Gastrocnemius medialis (tissue), 4 donors: ENCODE measurements around the gene CLDN6. TPM values are rescaled to one million over a fixed set of nuclear protein-coding genes. Genes with fewer than 3 reads are reported as not detected.

Source experiments
- ATAC-seq, 2 donors: fragments of 150-250 bp; one replicate each; pipeline ENCODE4 v1.9.1; 2016
- DNase-seq, 2 donors: peaks; one replicate each; pipeline ENCODE4 v3.0.0-alpha.2; 2019
- H3K27ac ChIP-seq, 4 donors: fragments of 200-600 bp; sonication (generic); 1 replicate in 1 of 4; 2 replicates in 3 of 4; pipeline ENCODE4 v1.5.1; 2016 to 2018; ENCODE audit warnings: mild to moderate bottlenecking in 2 of 4, moderate library complexity in 1 of 4
- H3K27me3 ChIP-seq, 3 donors: fragments of 200-600 bp; sonication (generic) in 2 of 3; 1 replicate in 1 of 3; 2 replicates in 2 of 3; pipeline versions ENCODE4 v1.5.1 to v1.6.0; 2016 to 2019; ENCODE audit warnings: mild to moderate bottlenecking in 1 of 3, moderate library complexity in 1 of 3
- H3K36me3 ChIP-seq, 2 donors: fragments of 200-600 bp; sonication (generic) in 1 of 2; one replicate each; pipeline ENCODE4 v1.5.1; 2017 to 2018
- H3K4me1 ChIP-seq, 2 donors: fragments of 200-600 bp; sonication (generic) in 1 of 2; one replicate each; pipeline ENCODE4 v1.5.1; 2016 to 2017; ENCODE audit warnings: mild to moderate bottlenecking in 2 of 2
- H3K4me3 ChIP-seq, 4 donors: fragments of 200-600 bp; sonication (generic) in 3 of 4; 1 replicate in 1 of 4; 2 replicates in 3 of 4; pipeline ENCODE4 v1.5.1; 2016 to 2019; ENCODE audit warnings: mild to moderate bottlenecking in 2 of 4
- H3K9me3 ChIP-seq, 3 donors: fragments of 200-600 bp; sonication (generic) in 2 of 3; 1 replicate in 1 of 3; 2 replicates in 2 of 3; pipeline ENCODE4 v1.5.1; 2016 to 2019
- POLR2A ChIP-seq, 2 donors: fragments of 450-650 bp; IDR thresholded peaks; one replicate each; pipeline ENCODE4 v1.6.1; 2017; ENCODE audit warnings: antibody characterized with exemption in 2 of 2, mild to moderate bottlenecking in 2 of 2, moderate library complexity in 2 of 2
- in situ Hi-C, 4 donors: fragments of 200-750 bp; cut with MboI; loops; one replicate each; pipeline versions ENCODE4 v1.15.0 to v1.8.0; 2017; ENCODE audit warnings: low sequenced_read_pairs in 4 of 4
- intact Hi-C: fragments of 100-400 bp; cut with DNase I; formaldehyde crosslinking; loops from one replicate; pipeline ENCODE4 v1.15.1; 2023; ENCODE audit warnings: low total_unique reads
- total RNA-seq, 4 donors: library from RNA; depleted of rRNA; stranded (reverse); fragments of >200 nt; gene quantifications; one replicate each; pipeline versions ENCODE4 v1.1.0 to v1.2.3, GENCODE V29; 2016
- TF ChIP-seq, protein P1 (sequence below), 5 experiments: fragments of 450-650 bp in 3 of 5; fragments of 200-600 bp in 2 of 5; sonication (generic) in 2 of 5; IDR thresholded peaks in 4 of 5; conservative IDR thresholded peaks in 1 of 5; 1 replicate in 4 of 5; 2 replicates in 1 of 5; pipeline ENCODE4 v1.5.1; 2016 to 2019; ENCODE audit warnings: antibody characterized with exemption in 5 of 5, mild to moderate bottlenecking in 3 of 5, moderate library complexity in 3 of 5

CLDN6 gene
- total RNA-seq, 4 donors from 2014 or later: 0.55 TPM; not detected in 3

DNA sequence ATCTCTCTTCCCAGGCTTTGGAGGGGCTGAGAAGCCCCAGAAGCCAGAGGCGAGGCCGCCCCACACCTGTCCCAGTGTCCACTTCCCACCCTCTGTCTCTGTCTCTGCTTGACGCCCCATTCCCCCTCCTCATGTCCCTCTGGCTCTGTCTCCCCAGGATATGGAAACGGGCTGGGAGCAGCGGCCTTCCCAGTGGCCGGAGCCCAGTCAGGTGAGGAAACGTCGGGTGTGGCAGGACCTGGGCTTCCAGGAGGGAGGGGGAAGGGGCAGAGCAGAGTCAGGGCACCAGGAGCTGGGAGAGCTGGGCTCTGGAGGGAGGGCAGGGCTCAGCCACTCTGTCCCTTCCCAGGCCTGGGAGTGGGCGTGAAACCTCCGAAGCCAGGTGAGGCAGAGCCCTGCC is 27.1 kb downstream of the CLDN6 start:
- no peaks in the 10 kb centered on the region for H3K27me3 ChIP-seq
- H3K9me3 ChIP-seq: no peaks in the 10 kb centered on the region
- H3K4me1 ChIP-seq: peaks cover 2 to 9% of the 10 kb centered on the region in 2 donors
- ATAC-seq (no peak), DNase-seq (no peak)
- no peak overlapping the region for H3K4me3 ChIP-seq
- H3K36me3 ChIP-seq: no peaks in the 10 kb centered on the region
- TF ChIP-seq POLR2A (IDR thresholded peaks at IDR 0.05): no peak
- TF ChIP-seq, protein P1, sequence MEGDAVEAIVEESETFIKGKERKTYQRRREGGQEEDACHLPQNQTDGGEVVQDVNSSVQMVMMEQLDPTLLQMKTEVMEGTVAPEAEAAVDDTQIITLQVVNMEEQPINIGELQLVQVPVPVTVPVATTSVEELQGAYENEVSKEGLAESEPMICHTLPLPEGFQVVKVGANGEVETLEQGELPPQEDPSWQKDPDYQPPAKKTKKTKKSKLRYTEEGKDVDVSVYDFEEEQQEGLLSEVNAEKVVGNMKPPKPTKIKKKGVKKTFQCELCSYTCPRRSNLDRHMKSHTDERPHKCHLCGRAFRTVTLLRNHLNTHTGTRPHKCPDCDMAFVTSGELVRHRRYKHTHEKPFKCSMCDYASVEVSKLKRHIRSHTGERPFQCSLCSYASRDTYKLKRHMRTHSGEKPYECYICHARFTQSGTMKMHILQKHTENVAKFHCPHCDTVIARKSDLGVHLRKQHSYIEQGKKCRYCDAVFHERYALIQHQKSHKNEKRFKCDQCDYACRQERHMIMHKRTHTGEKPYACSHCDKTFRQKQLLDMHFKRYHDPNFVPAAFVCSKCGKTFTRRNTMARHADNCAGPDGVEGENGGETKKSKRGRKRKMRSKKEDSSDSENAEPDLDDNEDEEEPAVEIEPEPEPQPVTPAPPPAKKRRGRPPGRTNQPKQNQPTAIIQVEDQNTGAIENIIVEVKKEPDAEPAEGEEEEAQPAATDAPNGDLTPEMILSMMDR (IDR thresholded peaks at IDR 0.05 in 4 of 5, conservative IDR thresholded peaks at IDR 0.05 in 1 of 5): no peak
- H3K27ac ChIP-seq: no peak overlapping the region
- in situ Hi-C loops: no loop called here
- intact Hi-C loops: no loop called here

DNA sequence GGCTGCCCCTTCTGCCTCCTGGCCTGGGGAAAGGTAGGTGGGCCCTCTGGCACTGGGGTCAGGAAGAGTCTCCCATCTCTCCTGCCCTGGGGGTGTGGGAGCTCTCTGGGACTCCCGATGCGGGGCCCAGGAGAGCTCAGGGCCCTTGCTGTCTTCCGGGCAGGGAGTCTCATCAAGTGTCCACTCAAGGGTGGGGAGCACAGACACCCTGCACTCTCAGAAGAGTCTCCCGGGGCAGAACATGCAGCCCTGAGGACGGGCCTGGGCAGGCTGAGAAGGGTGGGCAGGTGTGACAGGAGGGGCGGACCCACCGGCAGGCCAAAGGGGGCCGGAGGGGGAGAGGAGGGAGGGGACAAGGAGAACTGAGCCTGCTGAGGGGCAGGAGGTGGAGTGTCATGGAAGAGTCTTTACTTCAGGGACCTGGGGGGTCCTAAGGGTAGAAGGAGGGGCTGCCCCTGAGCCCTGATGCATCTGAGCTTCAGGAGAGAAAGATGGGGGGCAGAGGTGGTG is 29.3 kb downstream of the CLDN6 start:
- H3K36me3 ChIP-seq: no peaks in the 10 kb centered on the region
- no peaks in the 10 kb centered on the region for H3K9me3 ChIP-seq

DNA sequence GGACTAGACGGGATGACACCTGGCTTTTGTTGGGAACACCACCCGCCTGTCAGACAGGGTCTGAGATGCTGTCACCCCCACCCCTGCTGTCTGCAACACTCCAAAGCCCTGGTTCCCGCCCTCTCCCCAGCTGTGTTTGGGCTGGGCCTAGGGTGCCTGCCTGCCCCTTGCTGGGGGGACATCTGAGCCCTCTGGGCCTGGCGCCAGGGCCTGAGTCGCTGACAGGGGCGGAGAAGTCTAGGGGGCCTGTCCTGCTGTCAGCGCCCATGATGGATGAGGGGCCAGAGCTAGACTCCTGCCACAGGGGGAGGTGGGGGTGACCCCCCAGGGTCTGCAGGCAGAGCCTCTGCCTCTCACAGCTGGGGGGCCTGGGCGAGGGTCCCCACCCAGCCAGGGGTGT is 30.1 kb downstream of the CLDN6 start:
- Histone ChIP-seq H3K27me3 (no peaks in the 10 kb centered on the region), H3K4me3 (no peak overlapping the region), H3K27ac (no peak overlapping the region), H3K4me1 (peaks cover 20 to 23% of the 10 kb centered on the region in 2 donors), H3K36me3 (no peaks in the 10 kb centered on the region), H3K9me3 (no peaks in the 10 kb centered on the region)
- DNase-seq (no peak), ATAC-seq (no peak)
- TF ChIP-seq, protein P1 (IDR thresholded peaks at IDR 0.05 in 4 of 5, conservative IDR thresholded peaks at IDR 0.05 in 1 of 5): no peak
- no peak for TF ChIP-seq POLR2A (IDR thresholded peaks at IDR 0.05)
- intact Hi-C loops: no loop called here
- in situ Hi-C loops: no loop called here

More for the DNA sequence above, 29.3 kb downstream of the CLDN6 start:
- no peaks in the 10 kb centered on the region for H3K27me3 ChIP-seq
- DNase-seq (no peak), ATAC-seq (no peak)
- no peak overlapping the region for H3K27ac ChIP-seq
- peaks cover 20 to 23% of the 10 kb centered on the region in 2 donors for H3K4me1 ChIP-seq
- TF ChIP-seq, protein P1 (IDR thresholded peaks at IDR 0.05 in 4 of 5, conservative IDR thresholded peaks at IDR 0.05 in 1 of 5): no peak
- TF ChIP-seq POLR2A (IDR thresholded peaks at IDR 0.05): no peak
- in situ Hi-C loops: no loop called here
- no peak overlapping the region for H3K4me3 ChIP-seq
- intact Hi-C loops: no loop called here

DNA sequence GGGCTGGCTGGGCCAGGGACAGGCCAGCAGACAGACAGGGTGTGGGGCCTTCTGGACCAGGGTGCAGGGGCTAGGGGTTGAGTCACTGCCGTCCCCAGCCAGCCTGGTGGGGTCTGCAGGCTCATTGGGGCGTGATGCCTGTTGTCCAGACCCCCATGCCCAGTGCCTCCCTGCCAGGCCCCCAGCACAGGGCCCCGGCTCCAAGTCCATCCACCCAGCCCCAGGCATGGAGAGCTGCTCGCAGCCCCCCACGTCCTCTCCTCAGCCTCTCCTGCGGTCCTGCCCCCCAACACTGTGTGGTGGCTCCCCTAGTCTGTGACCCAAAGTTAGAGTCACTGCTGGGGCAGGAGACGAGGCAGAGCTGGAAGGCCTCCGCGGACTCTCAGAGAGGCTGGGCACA is 30.7 kb downstream of the CLDN6 start:
- H3K4me1 ChIP-seq: peaks cover 20 to 23% of the 10 kb centered on the region in 2 donors
- in situ Hi-C loops (no loop called here), intact Hi-C loops (no loop called here)
- ATAC-seq (no peak), DNase-seq (no peak)
- no peak overlapping the region for H3K27ac ChIP-seq
- no peaks in the 10 kb centered on the region for H3K9me3 ChIP-seq
- TF ChIP-seq, protein P1 (IDR thresholded peaks at IDR 0.05 in 4 of 5, conservative IDR thresholded peaks at IDR 0.05 in 1 of 5): no peak
- no peak for TF ChIP-seq POLR2A (IDR thresholded peaks at IDR 0.05)
- H3K27me3 ChIP-seq: no peaks in the 10 kb centered on the region
- H3K36me3 ChIP-seq: no peaks in the 10 kb centered on the region
- no peak overlapping the region for H3K4me3 ChIP-seq
